Nephron progenitor cell (in vitro differentiated cells): ENCODE data around the gene HEMK1.
A peak's percentile ranks its signal among the peaks of the same experiment; 100 is the strongest.

Source experiments
- DNase-seq: peaks from one replicate; pipeline ENCODE4 v3.0.0; 2021
- H3K27ac Mint-ChIP-seq: 2 replicates; pipeline ENCODE4 v1.8.0; 2021; ENCODE audit warnings: mild to moderate bottlenecking, moderate library complexity, mixed read lengths
- H3K27me3 Mint-ChIP-seq: 2 replicates; pipeline ENCODE4 v1.8.0; 2021; ENCODE audit warnings: mild to moderate bottlenecking, low read depth, mixed read lengths; ENCODE audit not compliant: poor library complexity
- H3K36me3 Mint-ChIP-seq: 2 replicates; pipeline ENCODE4 v1.8.0; 2021; ENCODE audit warnings: low read depth, mixed read lengths
- H3K4me1 Mint-ChIP-seq: 2 replicates; pipeline ENCODE4 v1.8.0; 2021; ENCODE audit warnings: mixed read lengths
- H3K4me3 Mint-ChIP-seq: 2 replicates; pipeline ENCODE4 v1.8.0; 2021; ENCODE audit warnings: mild to moderate bottlenecking, moderate library complexity, mixed read lengths
- H3K9me3 Mint-ChIP-seq: 2 replicates; pipeline ENCODE4 v1.8.0; 2021; ENCODE audit warnings: mild to moderate bottlenecking, moderate library complexity, mixed read lengths
- CTCF ChIP-seq: fragments of 200-600 bp; sonication (generic); IDR thresholded peaks from 2 replicates; pipeline ENCODE4 v1.5.0; 2021; ENCODE audit warnings: antibody characterized with exemption

Gene HEMK1

GRCh38 chr3:50559702-50560101, 9.6 kb upstream of the HEMK1 start:
- H3K9me3 Mint-ChIP-seq = no peaks in the 10 kb centered on the region
- no peaks in the 10 kb centered on the region for H3K36me3 Mint-ChIP-seq
- H3K4me3 Mint-ChIP-seq = no peak overlapping the region
- H3K4me1 Mint-ChIP-seq = peaks cover 18% of the 10 kb centered on the region
- no peak overlapping the region for H3K27ac Mint-ChIP-seq
- DNase-seq = no peak
- no peak for TF ChIP-seq CTCF
- H3K27me3 Mint-ChIP-seq = no peaks in the 10 kb centered on the region

- Mint-ChIP-seq H3K4me3 (no peak overlapping the region), H3K27me3 (peaks cover 20% of the 10 kb centered on the region), H3K9me3 (no peaks in the 10 kb centered on the region), H3K27ac (no peak overlapping the region), H3K4me1 (peaks cover 15% of the 10 kb centered on the region), H3K36me3 (no peaks in the 10 kb centered on the region)
- TF ChIP-seq CTCF = no peak
- no peak for DNase-seq
These were observed 6.5 kb upstream of the HEMK1 start for GRCh38 chr3:50562861-50563260.

- TF ChIP-seq CTCF = no peak
- DNase-seq = no peak
- peaks cover 24% of the 10 kb centered on the region for H3K27me3 Mint-ChIP-seq
- H3K36me3 Mint-ChIP-seq = no peaks in the 10 kb centered on the region
- H3K27ac Mint-ChIP-seq = no peak overlapping the region
- no peaks in the 10 kb centered on the region for H3K9me3 Mint-ChIP-seq
- H3K4me3 Mint-ChIP-seq = no peak overlapping the region
- H3K4me1 Mint-ChIP-seq = peaks cover 13% of the 10 kb centered on the region
These were observed 5.5 kb upstream of the HEMK1 start for GRCh38 chr3:50563867-50564266.

GRCh38 chr3:50564321-50564720, 5.0 kb upstream of the HEMK1 start:
- Mint-ChIP-seq H3K9me3 (no peaks in the 10 kb centered on the region), H3K4me3 (no peak overlapping the region), H3K27me3 (peaks cover 24% of the 10 kb centered on the region), H3K27ac (no peak overlapping the region), H3K36me3 (no peaks in the 10 kb centered on the region), H3K4me1 (peaks cover 13% of the 10 kb centered on the region)
- TF ChIP-seq CTCF = no peak
- DNase-seq = no peak

- peaks cover 24% of the 10 kb centered on the region for H3K4me1 Mint-ChIP-seq
- no peak for TF ChIP-seq CTCF
- no peak overlapping the region for H3K27ac Mint-ChIP-seq
- no peak for DNase-seq
- H3K36me3 Mint-ChIP-seq = no peaks in the 10 kb centered on the region
- peaks cover 24% of the 10 kb centered on the region for H3K27me3 Mint-ChIP-seq
- peak overlapping the region; percentile 78 for H3K4me3 Mint-ChIP-seq
- no peaks in the 10 kb centered on the region for H3K9me3 Mint-ChIP-seq
These were observed 2.3 kb upstream of the HEMK1 start for GRCh38 chr3:50567011-50567385.

- H3K4me3 Mint-ChIP-seq = peak within 1 kb of the TSS; percentile 97
- peaks cover 24% of the 10 kb centered on the region for H3K27me3 Mint-ChIP-seq
- no peaks in the 10 kb centered on the region for H3K36me3 Mint-ChIP-seq
- peak; percentile 91 for DNase-seq
- TF ChIP-seq CTCF = no peak
- H3K27ac Mint-ChIP-seq = peak within 1 kb of the TSS; percentile 90
- peaks cover 24% of the 10 kb centered on the region for H3K4me1 Mint-ChIP-seq
- no peaks in the 10 kb centered on the region for H3K9me3 Mint-ChIP-seq
These were observed 1.7 kb upstream of the HEMK1 start, which contains the start of gene C3orf18 for GRCh38 chr3:50567386-50568167. Gene C3orf18 (minus strand): TSS chr3:50567747. CDS start chr3:50565699, 2,048 bp downstream.
